GM19397 (cell line): ENCODE results near the gene NPAS2.

Experiments used
- ATAC-seq: cut with Tn5 transposase; IDR thresholded peaks from one replicate; pipeline ENCODE4 v1.9.1; 2021; ENCODE audit warnings: mild to moderate bottlenecking, moderate library complexity; ENCODE audit not compliant: unreplicated experiment

The NPAS2 gene

GRCh38 chr2:100793220-100793619 is 26.7 kb upstream of the NPAS2 start:
- no peak for ATAC-seq

GRCh38 chr2:100793982-100794381 is 26.0 kb upstream of the NPAS2 start:
- ATAC-seq = no peak

GRCh38 chr2:100796499-100797100 is 23.3 kb upstream of the NPAS2 start:
- no peak for ATAC-seq

- no peak for ATAC-seq
These were observed 20.3 kb upstream of the NPAS2 start for GRCh38 chr2:100799686-100800085.

- ATAC-seq = no peak
These were observed 19.0 kb upstream of the NPAS2 start for GRCh38 chr2:100800915-100801314.

GRCh38 chr2:100801402-100801801 is 18.5 kb upstream of the NPAS2 start:
- no peak for ATAC-seq

GRCh38 chr2:100802066-100802465 is 17.9 kb upstream of the NPAS2 start:
- no peak for ATAC-seq

- no peak for ATAC-seq
These were observed 16.6 kb upstream of the NPAS2 start for GRCh38 chr2:100803334-100803733.

- ATAC-seq = no peak
These were observed 13.4 kb upstream of the NPAS2 start for GRCh38 chr2:100806550-100806949.

GRCh38 chr2:100807707-100808106 is 12.2 kb upstream of the NPAS2 start:
- no peak for ATAC-seq

GRCh38 chr2:100808582-100808981 is 11.4 kb upstream of the NPAS2 start:
- no peak for ATAC-seq

- ATAC-seq = no peak
These were observed 10.4 kb upstream of the NPAS2 start for GRCh38 chr2:100809506-100809905.

- no peak for ATAC-seq
These were observed 9.3 kb upstream of the NPAS2 start for GRCh38 chr2:100810603-100811145.

GRCh38 chr2:100812116-100812515 is 7.8 kb upstream of the NPAS2 start:
- ATAC-seq = no peak

- no peak for ATAC-seq
These were observed 7.4 kb upstream of the NPAS2 start for GRCh38 chr2:100812573-100812972.

- ATAC-seq = no peak
These were observed 6.4 kb upstream of the NPAS2 start for GRCh38 chr2:100813527-100813926.

GRCh38 chr2:100814043-100814442 is 5.9 kb upstream of the NPAS2 start:
- no peak for ATAC-seq

- no peak for ATAC-seq
These were observed 5.5 kb upstream of the NPAS2 start for GRCh38 chr2:100814453-100814852.

GRCh38 chr2:100817388-100817985 is 2.5 kb upstream of the NPAS2 start:
- ATAC-seq = no peak

- no peak for ATAC-seq
These were observed 1.8 kb upstream of the NPAS2 start for GRCh38 chr2:100818003-100818605.

- no peak for ATAC-seq
These were observed 1.2 kb upstream of the NPAS2 start for GRCh38 chr2:100818606-100819369.

- no peak for ATAC-seq
These were observed 259 bp downstream of the NPAS2 start for GRCh38 chr2:100820273-100820522.
